CD4-positive, alpha-beta T cell (primary cell): ENCODE data around the gene ZNF480. TPM values are rescaled to one million over a fixed set of nuclear protein-coding genes. Genes with fewer than 3 reads are reported as not detected.

Experiments used
- ATAC-seq: fragments of 200-7000 bp; cut with Tn5 transposase; one replicate; pipeline ENCODE4 v1.10.0; 2022; ENCODE audit warnings: mild to moderate bottlenecking; ENCODE audit not compliant: poor library complexity
- CTCF ChIA-PET: fragments of 350-600 bp; sonication (Branson Sonifier 250); formaldehyde crosslinking; loops from one replicate; lab custom pipeline; 2021; ENCODE audit warnings: antibody characterized with exemption, inconsistent platforms; lab: Charles Lee
- POLR2A ChIA-PET: fragments of 350-600 bp; sonication (Branson Sonifier 250); formaldehyde crosslinking; loops from one replicate; lab custom pipeline; 2021; ENCODE audit warnings: antibody characterized with exemption, inconsistent platforms; lab: Charles Lee
- DNase-seq, 14 experiments: peaks; one replicate each; pipeline ENCODE4 v3.0.0-alpha.2; 2013 to 2020; ENCODE audit warnings: mixed read lengths in 2 of 14
- H3K27ac ChIP-seq, 2 donors: one replicate each; pipeline versions ENCODE4 v1.5.1 to v1.7.0; 2013; ENCODE audit warnings: low read length in 2 of 2, low read depth in 1 of 2, mild to moderate bottlenecking in 1 of 2
- H3K27me3 ChIP-seq, 2 experiments: 1 replicate in 1 of 2; 2 replicates in 1 of 2; pipeline versions ENCODE4 v1.6.1 to v1.7.0; 2013; ENCODE audit warnings: low read length in 2 of 2, control low read depth in 1 of 2, mild to moderate bottlenecking in 1 of 2, moderate library complexity in 1 of 2; ENCODE audit not compliant: insufficient read depth in 2 of 2, control insufficient read depth in 1 of 2
- H3K36me3 ChIP-seq: one replicate; pipeline ENCODE4 v1.6.1; 2013; ENCODE audit warnings: low read length, control low read depth; ENCODE audit not compliant: insufficient read depth
- H3K4me1 ChIP-seq: one replicate; pipeline ENCODE4 v1.6.1; 2013; ENCODE audit warnings: low read length, control low read depth; ENCODE audit not compliant: insufficient read depth
- H3K4me3 ChIP-seq: one replicate; pipeline ENCODE4 v1.5.1; 2013; ENCODE audit warnings: mild to moderate bottlenecking, low read length, moderate library complexity
- H3K9me3 ChIP-seq, 2 experiments: 1 replicate in 1 of 2; 2 replicates in 1 of 2; pipeline versions ENCODE4 v1.6.1 to v1.7.0; 2013; ENCODE audit warnings: low read length in 2 of 2, mild to moderate bottlenecking in 2 of 2, control low read depth in 1 of 2, moderate library complexity in 1 of 2; ENCODE audit not compliant: control insufficient read depth in 1 of 2, insufficient read depth in 1 of 2
- H3K27ac Mint-ChIP-seq: one replicate; pipeline ENCODE4 v1.8.0; 2020; ENCODE audit warnings: mixed read lengths
- H3K27me3 Mint-ChIP-seq: one replicate; pipeline ENCODE4 v1.8.0; 2021; ENCODE audit warnings: mixed read lengths
- H3K36me3 Mint-ChIP-seq: one replicate; pipeline ENCODE4 v1.8.0; 2021; ENCODE audit warnings: low read depth, mixed read lengths
- H3K4me1 Mint-ChIP-seq: one replicate; pipeline ENCODE4 v1.8.0; 2021; ENCODE audit warnings: low read depth, mixed read lengths
- H3K4me3 Mint-ChIP-seq: one replicate; pipeline ENCODE4 v1.8.0; 2020; ENCODE audit warnings: mild to moderate bottlenecking, mixed read lengths
- H3K9me3 Mint-ChIP-seq: one replicate; pipeline ENCODE4 v1.8.0; 2020; ENCODE audit warnings: mixed read lengths
- CTCF ChIP-seq: fragments of 200-600 bp; IDR thresholded peaks from one replicate; pipeline ENCODE4 v1.8.0; 2022; ENCODE audit warnings: antibody characterized with exemption, mild to moderate bottlenecking
- intact Hi-C, 2 experiments: fragments of 100-400 bp; cut with DNase I in 1 of 2; cut with micrococcal nuclease in 1 of 2; formaldehyde crosslinking; loops; one replicate each; pipeline versions ENCODE4 v1.15.1 to v1.9.0; 2023 to 2025; cut with DNase I, micrococcal nuclease
- total RNA-seq, 174 experiments: library from RNA in 2 of 174; stranded (reverse) in 2 of 174; gene quantifications; one replicate each; pipeline ENCODE4 v1.2.3 and lab custom pipeline; 2021 to 2026

Gene ZNF480
- total RNA-seq, 2 experiments from 2014 or later = 4.8 to 5.3 TPM

DNA sequence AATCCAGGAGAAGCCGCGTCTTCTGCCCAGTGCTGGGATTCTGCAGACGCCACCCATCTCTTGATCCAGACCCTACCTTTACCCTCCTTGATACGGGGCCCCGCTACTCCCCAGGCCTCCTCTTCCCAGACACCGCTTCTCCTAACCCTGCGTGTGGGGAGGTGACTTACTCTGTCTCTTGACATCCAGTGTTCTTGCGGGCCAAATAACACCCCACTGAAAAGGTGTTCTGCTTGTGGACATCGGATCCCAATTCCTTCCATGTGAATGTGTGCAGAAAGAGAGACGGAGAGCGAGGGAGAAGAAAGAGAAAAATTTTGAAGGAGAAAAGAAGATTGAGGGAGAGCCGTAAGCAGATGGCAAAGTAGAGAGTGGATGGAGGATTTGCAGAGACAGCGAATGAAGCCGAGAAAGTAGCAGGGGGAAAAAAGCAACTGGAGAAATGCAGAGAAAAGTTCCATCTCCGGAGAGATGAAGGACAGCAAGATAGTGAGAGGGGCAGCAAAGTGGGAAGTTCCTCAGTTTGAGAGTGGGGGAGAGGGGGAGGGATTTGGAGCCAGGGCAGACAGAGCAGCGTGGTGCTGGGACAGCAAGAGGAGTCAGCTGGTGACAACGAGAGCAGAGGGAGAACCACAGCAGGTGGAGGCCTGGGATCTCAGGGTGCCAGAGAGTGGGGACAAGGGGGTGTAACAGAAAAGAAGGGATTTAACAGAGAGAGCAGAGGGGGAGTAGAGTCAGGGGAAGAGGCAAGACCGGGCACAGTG, 814 bp downstream of the ZNF480 start:
- intact Hi-C loops = loop anchor here in 1 of 2 experiments (2.0 to 5.0 kb wide), 6 partner anchors 29 to 393 kb away; partner anchors contain the start of genes ZNF610, ZNF766, ZNF808 and ZNF836
- H3K9me3 ChIP-seq = peaks cover 41 to 42% of the 10 kb centered on the region in 2 experiments
- peak overlapping the region; percentile 80 for H3K4me3 ChIP-seq
- H3K27ac ChIP-seq = peak overlapping the region; percentile 87 to 95
- Mint-ChIP-seq H3K4me3 (peak overlapping the region; percentile 99), H3K36me3 (peaks cover 78% of the 10 kb centered on the region), H3K4me1 (peaks cover 18% of the 10 kb centered on the region), H3K9me3 (peaks cover 29% of the 10 kb centered on the region), H3K27me3 (peaks cover 4% of the 10 kb centered on the region), H3K27ac (peak overlapping the region; percentile 99)
- H3K4me1 ChIP-seq = peaks cover 20% of the 10 kb centered on the region
- no peaks in the 10 kb centered on the region for H3K27me3 ChIP-seq
- TF ChIP-seq CTCF = no peak
- POLR2A ChIA-PET = no interaction called here
- H3K36me3 ChIP-seq = peaks cover 28% of the 10 kb centered on the region
- CTCF ChIA-PET = no interaction called here
- peak in 1 of 14 experiments; percentile 4 for DNase-seq
- no peak for ATAC-seq

- POLR2A ChIA-PET = interaction anchor here (0.8 kb wide), 1 partner anchor 258 kb away, joined by 3 read pairs; no protein-coding TSS in a partner anchor
- CTCF ChIA-PET = no interaction called here
- TF ChIP-seq CTCF = no peak
- Histone ChIP-seq H3K27ac (no peak overlapping the region), H3K36me3 (peaks cover 45% of the 10 kb centered on the region), H3K4me3 (no peak overlapping the region), H3K4me1 (no peaks in the 10 kb centered on the region), H3K27me3 (no peaks in the 10 kb centered on the region), H3K9me3 (peaks cover 63 to 87% of the 10 kb centered on the region in 2 experiments)
- peaks cover 22% of the 10 kb centered on the region for H3K9me3 Mint-ChIP-seq
- no peak overlapping the region for H3K27ac Mint-ChIP-seq
- intact Hi-C loops = no loop called here
- no peaks in the 10 kb centered on the region for H3K4me1 Mint-ChIP-seq
- DNase-seq (peak in 2 of 14 experiments; percentile 2 to 9), ATAC-seq (no peak)
- H3K4me3 Mint-ChIP-seq = no peak overlapping the region
- H3K36me3 Mint-ChIP-seq = peaks cover 94% of the 10 kb centered on the region
- H3K27me3 Mint-ChIP-seq = no peaks in the 10 kb centered on the region
These were observed 10.3 kb downstream of the ZNF480 start for GRCh38 chr19:52307275-52307674.

DNA sequence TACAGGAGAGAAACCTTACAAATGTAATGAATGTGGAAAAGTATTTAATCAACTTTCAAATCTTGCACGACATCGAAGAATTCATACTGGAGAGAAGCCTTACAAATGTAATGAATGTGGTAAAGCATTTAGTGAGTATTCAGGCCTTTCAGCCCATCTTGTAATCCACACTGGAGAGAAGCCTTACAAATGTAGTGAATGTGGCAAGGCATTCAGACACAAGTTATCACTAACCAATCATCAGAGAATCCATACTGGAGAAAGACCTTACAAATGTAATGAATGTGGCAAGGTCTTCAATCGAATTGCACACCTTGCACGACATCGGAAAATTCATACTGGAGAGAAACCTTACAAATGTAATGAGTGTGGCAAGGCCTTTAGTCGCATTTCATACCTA, 25.5 kb downstream of the ZNF480 start:
- H3K4me1 ChIP-seq = no peaks in the 10 kb centered on the region
- peaks cover 22% of the 10 kb centered on the region for H3K9me3 Mint-ChIP-seq
- ChIA-PET CTCF (no interaction called here), POLR2A (no interaction called here)
- no peak for DNase-seq
- intact Hi-C loops = no loop called here
- no peaks in the 10 kb centered on the region for H3K27me3 ChIP-seq
- H3K27ac Mint-ChIP-seq = no peak overlapping the region
- no peak overlapping the region for H3K4me3 Mint-ChIP-seq
- ATAC-seq = no peak
- H3K9me3 ChIP-seq = peaks cover 48 to 98% of the 10 kb centered on the region in 2 experiments
- H3K4me3 ChIP-seq = no peak overlapping the region
- H3K27me3 Mint-ChIP-seq = no peaks in the 10 kb centered on the region
- H3K36me3 Mint-ChIP-seq = peaks cover 91% of the 10 kb centered on the region
- no peak for TF ChIP-seq CTCF
- peaks cover 52% of the 10 kb centered on the region for H3K36me3 ChIP-seq
- no peak overlapping the region for H3K27ac ChIP-seq
- no peaks in the 10 kb centered on the region for H3K4me1 Mint-ChIP-seq
